ENCODE data around the gene SMAP1.

DNA sequence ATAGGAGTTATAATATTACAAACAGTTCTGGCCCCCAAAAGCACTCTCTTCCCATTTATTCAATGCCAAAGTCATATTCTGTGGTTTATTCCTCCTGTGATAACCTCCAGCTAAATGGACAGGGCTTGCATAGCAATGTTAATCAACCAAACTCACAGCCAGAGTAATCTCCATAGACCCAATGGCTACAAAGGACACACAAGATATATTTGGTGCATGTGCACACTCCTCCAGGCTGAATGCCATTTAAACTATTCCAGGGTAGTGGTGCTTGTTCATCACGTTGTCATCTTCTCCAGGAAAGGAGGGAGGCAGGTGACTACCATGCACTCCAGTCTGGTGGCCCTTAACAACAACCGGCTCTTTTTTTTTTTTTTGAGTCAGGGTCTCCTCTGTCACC lies 232.4 kb downstream of the SMAP1 start:
- TF ChIP-seq, protein P1, sequence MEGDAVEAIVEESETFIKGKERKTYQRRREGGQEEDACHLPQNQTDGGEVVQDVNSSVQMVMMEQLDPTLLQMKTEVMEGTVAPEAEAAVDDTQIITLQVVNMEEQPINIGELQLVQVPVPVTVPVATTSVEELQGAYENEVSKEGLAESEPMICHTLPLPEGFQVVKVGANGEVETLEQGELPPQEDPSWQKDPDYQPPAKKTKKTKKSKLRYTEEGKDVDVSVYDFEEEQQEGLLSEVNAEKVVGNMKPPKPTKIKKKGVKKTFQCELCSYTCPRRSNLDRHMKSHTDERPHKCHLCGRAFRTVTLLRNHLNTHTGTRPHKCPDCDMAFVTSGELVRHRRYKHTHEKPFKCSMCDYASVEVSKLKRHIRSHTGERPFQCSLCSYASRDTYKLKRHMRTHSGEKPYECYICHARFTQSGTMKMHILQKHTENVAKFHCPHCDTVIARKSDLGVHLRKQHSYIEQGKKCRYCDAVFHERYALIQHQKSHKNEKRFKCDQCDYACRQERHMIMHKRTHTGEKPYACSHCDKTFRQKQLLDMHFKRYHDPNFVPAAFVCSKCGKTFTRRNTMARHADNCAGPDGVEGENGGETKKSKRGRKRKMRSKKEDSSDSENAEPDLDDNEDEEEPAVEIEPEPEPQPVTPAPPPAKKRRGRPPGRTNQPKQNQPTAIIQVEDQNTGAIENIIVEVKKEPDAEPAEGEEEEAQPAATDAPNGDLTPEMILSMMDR (IDR thresholded peaks at IDR 0.05), result no peak
- no peak for TF ChIP-seq POLR2A (IDR thresholded peaks at IDR 0.05)
